ENCODE data around the gene PRIMA1. TPM values are rescaled to one million over a fixed set of nuclear protein-coding genes. Genes with fewer than 3 reads are reported as not detected.

PRIMA1 gene
- total RNA-seq, 2 donors from 2014 or later = 2.3 to 3.5 TPM

DNA sequence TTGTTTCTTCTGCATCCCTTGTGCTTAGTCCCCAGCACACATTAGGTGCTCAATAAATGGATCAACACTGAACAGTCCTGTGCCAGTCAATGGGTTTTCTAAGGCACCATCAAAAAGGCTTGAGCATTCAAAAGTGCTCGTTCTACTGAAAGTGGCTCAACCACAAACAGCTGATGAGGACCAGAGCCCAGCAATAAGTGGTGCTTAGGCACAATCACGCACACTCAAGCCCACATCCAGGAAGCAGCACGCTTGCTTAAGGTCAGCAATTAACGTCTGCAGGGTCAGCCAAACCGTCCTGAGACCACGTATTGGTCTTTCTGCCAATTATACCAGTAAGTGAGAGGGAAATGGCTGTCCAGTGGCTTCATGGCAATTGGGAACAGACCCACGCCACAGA lies 56.5 kb downstream of the PRIMA1 start:
- H3K4me3 ChIP-seq = no peak overlapping the region
- no peaks in the 10 kb centered on the region for H3K9me3 ChIP-seq
- DNase-seq (ENCODE audit: low spot score) = no peak
- TF ChIP-seq, protein P1, sequence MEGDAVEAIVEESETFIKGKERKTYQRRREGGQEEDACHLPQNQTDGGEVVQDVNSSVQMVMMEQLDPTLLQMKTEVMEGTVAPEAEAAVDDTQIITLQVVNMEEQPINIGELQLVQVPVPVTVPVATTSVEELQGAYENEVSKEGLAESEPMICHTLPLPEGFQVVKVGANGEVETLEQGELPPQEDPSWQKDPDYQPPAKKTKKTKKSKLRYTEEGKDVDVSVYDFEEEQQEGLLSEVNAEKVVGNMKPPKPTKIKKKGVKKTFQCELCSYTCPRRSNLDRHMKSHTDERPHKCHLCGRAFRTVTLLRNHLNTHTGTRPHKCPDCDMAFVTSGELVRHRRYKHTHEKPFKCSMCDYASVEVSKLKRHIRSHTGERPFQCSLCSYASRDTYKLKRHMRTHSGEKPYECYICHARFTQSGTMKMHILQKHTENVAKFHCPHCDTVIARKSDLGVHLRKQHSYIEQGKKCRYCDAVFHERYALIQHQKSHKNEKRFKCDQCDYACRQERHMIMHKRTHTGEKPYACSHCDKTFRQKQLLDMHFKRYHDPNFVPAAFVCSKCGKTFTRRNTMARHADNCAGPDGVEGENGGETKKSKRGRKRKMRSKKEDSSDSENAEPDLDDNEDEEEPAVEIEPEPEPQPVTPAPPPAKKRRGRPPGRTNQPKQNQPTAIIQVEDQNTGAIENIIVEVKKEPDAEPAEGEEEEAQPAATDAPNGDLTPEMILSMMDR (IDR thresholded peaks at IDR 0.05) = no peak
- no peaks in the 10 kb centered on the region for H3K36me3 ChIP-seq
- no peak for ATAC-seq (ENCODE audit: insufficient number of reproducible peaks, low FRiP score, low read depth)
- no peak overlapping the region for H3K27ac ChIP-seq
- no peaks in the 10 kb centered on the region for H3K27me3 ChIP-seq (replicated peaks; ENCODE audit: insufficient read depth)
- no peaks in the 10 kb centered on the region for H3K4me1 ChIP-seq (ENCODE audit: control insufficient read depth in 1 of 2, low read depth in 2 of 2)

DNA sequence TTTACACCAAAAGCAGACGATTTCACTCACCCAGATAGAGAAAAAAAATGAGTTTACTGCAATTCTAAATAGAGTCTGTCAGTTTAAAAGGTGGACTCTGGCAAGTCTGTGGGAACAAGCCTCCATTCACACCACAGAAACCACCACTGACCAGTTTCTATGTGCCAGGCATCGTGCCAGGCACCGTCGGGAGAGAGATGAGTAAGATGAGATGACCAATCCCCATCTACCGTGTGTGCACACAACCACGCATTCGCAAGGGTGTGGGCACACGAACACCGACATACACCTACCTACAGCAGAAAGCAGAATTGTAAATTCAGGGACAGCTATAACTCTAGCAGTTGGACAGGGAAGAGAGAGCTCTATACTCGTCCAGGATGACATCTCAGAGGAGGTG lies 58.3 kb downstream of the PRIMA1 start:
- Histone ChIP-seq H3K27me3 (replicated peaks; ENCODE audit: insufficient read depth) (no peaks in the 10 kb centered on the region), H3K27ac (no peak overlapping the region), H3K9me3 (no peaks in the 10 kb centered on the region), H3K36me3 (no peaks in the 10 kb centered on the region), H3K4me1 (ENCODE audit: control insufficient read depth in 1 of 2, low read depth in 2 of 2) (no peaks in the 10 kb centered on the region), H3K4me3 (no peak overlapping the region)
- no peak for ATAC-seq (ENCODE audit: insufficient number of reproducible peaks, low FRiP score, low read depth)
- no peak for DNase-seq (ENCODE audit: low spot score)
- TF ChIP-seq, protein P1 (IDR thresholded peaks at IDR 0.05) = no peak

DNA sequence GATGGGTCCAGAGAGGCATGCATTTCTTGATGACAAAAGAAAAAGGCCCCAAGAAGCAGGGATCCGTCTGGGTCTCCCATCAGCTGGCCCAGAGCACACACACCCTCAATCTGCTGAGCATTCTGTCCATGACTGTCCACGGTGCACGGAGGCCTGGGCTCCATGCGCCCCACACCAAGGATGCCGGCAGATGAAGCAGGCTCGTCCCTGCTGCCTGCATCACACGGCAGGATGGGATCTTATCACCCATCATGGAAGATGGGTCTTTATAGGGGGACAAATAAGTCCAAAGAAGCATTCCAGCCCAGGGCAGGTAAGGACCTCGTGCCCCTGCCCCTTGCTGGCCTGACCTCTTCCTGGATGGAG lies 59.7 kb downstream of the PRIMA1 start:
- Histone ChIP-seq H3K27me3 (replicated peaks; ENCODE audit: insufficient read depth) (no peaks in the 10 kb centered on the region), H3K27ac (no peak overlapping the region), H3K9me3 (no peaks in the 10 kb centered on the region), H3K36me3 (no peaks in the 10 kb centered on the region), H3K4me3 (no peak overlapping the region), H3K4me1 (ENCODE audit: control insufficient read depth in 1 of 2, low read depth in 2 of 2) (no peaks in the 10 kb centered on the region)
- DNase-seq (ENCODE audit: low spot score) (no peak), ATAC-seq (ENCODE audit: insufficient number of reproducible peaks, low FRiP score, low read depth) (no peak)
- TF ChIP-seq, protein P1 (IDR thresholded peaks at IDR 0.05) = no peak

DNA sequence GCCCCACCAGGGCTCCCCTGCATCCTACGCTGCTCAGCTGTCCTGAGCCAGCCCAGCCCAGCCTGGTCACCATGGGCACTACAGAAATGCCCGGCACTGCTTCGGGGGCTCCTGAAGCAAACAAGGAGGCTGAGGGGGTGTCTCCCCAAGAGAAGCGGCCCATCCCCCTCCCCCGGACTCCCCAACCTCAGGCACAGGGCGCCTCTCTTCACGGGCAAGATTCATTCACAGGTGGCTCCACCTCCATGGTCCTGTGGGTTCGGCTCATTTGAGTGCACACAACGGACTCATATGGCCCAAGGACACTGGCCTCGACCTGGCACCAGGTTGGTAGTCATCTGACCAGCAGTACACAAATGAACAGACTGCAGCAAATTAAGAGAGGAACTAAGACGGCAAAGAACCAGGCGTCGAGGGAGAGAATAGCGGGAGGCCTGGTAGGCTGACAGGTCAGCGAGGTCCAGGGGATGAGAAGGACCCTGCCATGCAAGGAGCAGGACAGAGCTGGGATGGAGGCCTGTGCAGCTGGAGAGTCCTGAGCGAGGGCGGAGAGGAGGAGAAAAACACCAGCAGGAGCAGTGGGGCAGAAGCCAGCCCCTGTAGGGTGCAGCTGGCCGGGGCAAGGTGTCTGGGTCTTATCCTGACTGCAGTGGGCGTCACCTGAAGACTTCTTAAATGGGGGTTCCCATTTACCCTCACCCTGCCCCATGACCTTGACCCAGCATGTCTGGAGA lies 60.2 kb downstream of the PRIMA1 start:
- H3K9me3 ChIP-seq = no peaks in the 10 kb centered on the region
- TF ChIP-seq, protein P1 (IDR thresholded peaks at IDR 0.05) = no peak
- DNase-seq (ENCODE audit: low spot score) = no peak
- no peaks in the 10 kb centered on the region for H3K27me3 ChIP-seq (replicated peaks; ENCODE audit: insufficient read depth)
- H3K27ac ChIP-seq = no peak overlapping the region
- no peak overlapping the region for H3K4me3 ChIP-seq
- no peaks in the 10 kb centered on the region for H3K4me1 ChIP-seq (ENCODE audit: control insufficient read depth in 1 of 2, low read depth in 2 of 2)
- ATAC-seq (ENCODE audit: insufficient number of reproducible peaks, low FRiP score, low read depth) = no peak
- no peaks in the 10 kb centered on the region for H3K36me3 ChIP-seq

DNA sequence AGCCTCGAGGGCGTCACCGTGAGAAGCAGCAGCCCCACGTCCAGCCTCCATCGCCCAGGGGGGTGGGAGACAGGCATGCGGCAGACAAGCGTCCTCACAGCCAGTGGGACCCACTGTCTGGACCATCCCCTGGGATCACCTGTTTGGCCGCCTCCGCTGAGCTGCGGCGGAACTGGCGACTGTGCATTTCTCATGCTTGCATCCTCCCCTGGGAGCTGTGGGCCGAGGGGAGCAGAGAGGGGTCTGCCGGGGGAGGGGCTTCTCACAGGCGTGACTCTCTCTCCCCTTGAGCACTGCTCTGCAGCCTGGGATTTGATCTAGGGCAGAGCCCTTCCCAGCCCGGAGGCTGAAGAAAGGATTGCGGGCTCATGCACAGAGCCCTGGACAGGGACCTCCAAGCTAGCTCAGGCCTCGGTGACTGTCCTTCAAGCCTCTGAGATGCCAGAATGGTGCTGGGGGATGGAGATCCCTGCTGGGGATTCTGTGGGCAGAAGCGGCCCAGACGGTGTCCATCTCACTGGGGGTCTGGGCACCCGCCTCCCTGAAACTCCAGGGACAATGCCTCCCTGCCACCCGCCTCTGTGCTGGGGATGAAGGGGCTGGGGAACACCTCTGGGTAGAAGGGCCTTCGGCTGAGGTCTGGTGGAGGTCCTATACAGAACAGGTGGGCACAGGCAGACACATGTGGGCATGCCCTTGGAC lies 61.1 kb downstream of the PRIMA1 start:
- H3K9me3 ChIP-seq = no peaks in the 10 kb centered on the region
- TF ChIP-seq, protein P1 (IDR thresholded peaks at IDR 0.05) = no peak
- no peaks in the 10 kb centered on the region for H3K4me1 ChIP-seq (ENCODE audit: control insufficient read depth in 1 of 2, low read depth in 2 of 2)
- H3K36me3 ChIP-seq = no peaks in the 10 kb centered on the region
- no peak overlapping the region for H3K27ac ChIP-seq
- no peak overlapping the region for H3K4me3 ChIP-seq
- DNase-seq (ENCODE audit: low spot score) (no peak), ATAC-seq (ENCODE audit: insufficient number of reproducible peaks, low FRiP score, low read depth) (no peak)
- no peaks in the 10 kb centered on the region for H3K27me3 ChIP-seq (replicated peaks; ENCODE audit: insufficient read depth)

Measured in thoracic aorta (tissue), 2 donors.